Neuronal stem cell (in vitro differentiated cells): ENCODE measurements around the gene LGALS3.

Experiments
- DNase-seq: peaks from one replicate; pipeline ENCODE4 v3.0.0-alpha.2; 2013; ENCODE audit warnings: low spot score
- H2AFZ ChIP-seq: one replicate; pipeline ENCODE4 v1.6.1; 2013; ENCODE audit warnings: mild to moderate bottlenecking, low read length, inconsistent platforms
- H2AK5ac ChIP-seq: 2 replicates; pipeline ENCODE4 v1.6.1; 2013; ENCODE audit warnings: low read depth, mild to moderate bottlenecking, inconsistent platforms, low read length, moderate library complexity, mixed read lengths
- H2BK120ac ChIP-seq: 2 replicates; pipeline ENCODE4 v1.6.1; 2013; ENCODE audit warnings: low read depth, mild to moderate bottlenecking, inconsistent platforms, low read length, moderate library complexity, mixed read lengths
- H2BK12ac ChIP-seq: one replicate; pipeline ENCODE4 v1.6.1; 2013; ENCODE audit warnings: low read length, inconsistent platforms
- H2BK15ac ChIP-seq: 2 replicates; pipeline ENCODE4 v1.6.1; 2013; ENCODE audit warnings: mild to moderate bottlenecking, low read length, inconsistent platforms, mixed read lengths
- H2BK5ac ChIP-seq: one replicate; pipeline ENCODE4 v1.6.1; 2013; ENCODE audit warnings: inconsistent platforms, mild to moderate bottlenecking, low read length, moderate library complexity
- H3K14ac ChIP-seq: one replicate; pipeline ENCODE4 v1.6.1; 2013; ENCODE audit warnings: low read length, inconsistent platforms
- H3K18ac ChIP-seq: 2 replicates; pipeline ENCODE4 v1.6.1; 2013; ENCODE audit warnings: low read length, inconsistent platforms
- H3K23ac ChIP-seq: 2 replicates; pipeline ENCODE4 v1.6.1; 2013; ENCODE audit warnings: low read depth, mild to moderate bottlenecking, mixed read lengths, low read length, inconsistent platforms; ENCODE audit not compliant: poor library complexity
- H3K27ac ChIP-seq: replicated peaks from 3 replicates; pipeline ENCODE4 v1.5.1; 2013; ENCODE audit warnings: low read length, inconsistent platforms
- H3K27me3 ChIP-seq, 3 experiments: 2 replicates each; pipeline ENCODE4 v1.6.1; 2013; ENCODE audit warnings: low read length in 3 of 3, mild to moderate bottlenecking in 2 of 3, inconsistent platforms in 1 of 3, low read depth in 1 of 3, mixed read lengths in 1 of 3, moderate library complexity in 1 of 3; ENCODE audit not compliant: control insufficient read depth in 3 of 3, insufficient read depth in 3 of 3
- H3K36me3 ChIP-seq, 2 donors: replicated peaks in 1 of 2; 2 replicates each; pipeline ENCODE4 v1.6.1; 2013; ENCODE audit warnings: low read length in 2 of 2; ENCODE audit not compliant: control insufficient read depth in 2 of 2, insufficient read depth in 2 of 2
- H3K4ac ChIP-seq: 2 replicates; pipeline ENCODE4 v1.6.1; 2013; ENCODE audit warnings: inconsistent platforms, mild to moderate bottlenecking, low read length, moderate library complexity
- H3K4me1 ChIP-seq, 2 donors: 1 replicate in 1 of 2; 2 replicates in 1 of 2; pipeline ENCODE4 v1.6.1; 2013; ENCODE audit warnings: low read length in 2 of 2, low read depth in 1 of 2; ENCODE audit not compliant: control insufficient read depth in 2 of 2, insufficient read depth in 1 of 2
- H3K4me2 ChIP-seq: one replicate; pipeline ENCODE4 v1.6.1; 2013; ENCODE audit warnings: mild to moderate bottlenecking, low read length, inconsistent platforms; ENCODE audit not compliant: insufficient read depth, poor library complexity, severe bottlenecking
- H3K4me3 ChIP-seq, 2 donors: 2 replicates each; pipeline ENCODE4 v1.5.1; 2013; ENCODE audit warnings: low read length in 2 of 2, mild to moderate bottlenecking in 2 of 2, inconsistent platforms in 1 of 2, moderate library complexity in 1 of 2
- H3K79me1 ChIP-seq: one replicate; pipeline ENCODE4 v1.6.1; 2013; ENCODE audit warnings: low read depth, mild to moderate bottlenecking, inconsistent platforms, low read length, moderate library complexity
- H3K9ac ChIP-seq: one replicate; pipeline ENCODE4 v1.6.1; 2013; ENCODE audit warnings: mild to moderate bottlenecking, low read depth, low read length, inconsistent platforms; ENCODE audit not compliant: poor library complexity
- H3K9me3 ChIP-seq, 2 donors: replicated peaks in 1 of 2; 2 replicates each; pipeline versions ENCODE3 to v1.6.1; 2013; ENCODE audit warnings: low read length in 2 of 2, mild to moderate bottlenecking in 2 of 2, inconsistent platforms in 1 of 2, low read depth in 1 of 2, mixed read lengths in 1 of 2, moderate library complexity in 1 of 2; ENCODE audit not compliant: control insufficient read depth in 2 of 2, insufficient read depth in 1 of 2
- H4K8ac ChIP-seq: one replicate; pipeline ENCODE4 v1.6.1; 2013; ENCODE audit warnings: low read depth, mild to moderate bottlenecking, inconsistent platforms, low read length, moderate library complexity
- H4K91ac ChIP-seq: one replicate; pipeline ENCODE4 v1.6.1; 2013; ENCODE audit warnings: low read length, low read depth, mild to moderate bottlenecking, inconsistent platforms; ENCODE audit not compliant: poor library complexity
- WGBS, 2 donors: extraction: QIAGEN DNeasy Blood & Tissue Kit; methylation state at CpG; one replicate each; pipeline ENCODE4 v1.1.7; 2013; ENCODE audit warnings: missing lambda C conversion rate in 2 of 2, mixed read lengths in 1 of 2; ENCODE audit not compliant: insufficient read length in 2 of 2, insufficient replicate concordance in 1 of 2; ENCODE audit errors: extremely low coverage in 2 of 2; 5-methylcytosine and 5-hydroxymethylcytosine counted together

Gene LGALS3

DNA sequence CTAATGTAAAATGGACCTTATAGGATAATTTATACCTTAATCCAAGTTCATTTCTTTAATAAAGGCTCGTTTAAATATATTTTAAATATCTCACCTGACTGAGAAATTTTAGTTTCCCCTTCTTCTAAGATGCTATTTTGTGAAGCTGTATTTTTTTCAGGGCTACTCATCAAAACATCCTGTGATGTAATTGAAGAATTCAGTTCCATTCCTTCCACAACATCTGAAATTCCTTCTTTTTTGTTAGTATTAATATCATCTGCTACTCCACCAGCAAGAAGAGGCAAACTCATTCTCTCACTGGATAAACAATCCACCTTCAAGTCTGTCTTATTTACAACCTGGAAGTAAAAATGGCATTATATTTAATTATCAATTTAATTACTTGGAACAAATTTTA lies 22.5 kb downstream of the LGALS3 start:
- no peak overlapping the region for H3K14ac ChIP-seq
- no peak overlapping the region for H3K4me3 ChIP-seq
- no peak overlapping the region for H4K91ac ChIP-seq
- no peak for DNase-seq
- H2BK120ac ChIP-seq, result no peak overlapping the region
- H2BK5ac ChIP-seq, result no peak overlapping the region
- H2BK12ac ChIP-seq, result no peak overlapping the region
- no peak overlapping the region for H2BK15ac ChIP-seq
- no peak overlapping the region for H4K8ac ChIP-seq
- H2AFZ ChIP-seq, result no peak overlapping the region
- no peak overlapping the region for H3K18ac ChIP-seq
- WGBS, 2 donors, result no CpG with 5 or more reads among the region's 1 CpG
- H3K79me1 ChIP-seq, result no peaks in the 10 kb centered on the region
- H3K36me3 ChIP-seq, result peaks cover 21 to 95% of the 10 kb centered on the region in 2 donors
- no peak overlapping the region for H3K4ac ChIP-seq
- H3K9ac ChIP-seq, result no peak overlapping the region
- no peak overlapping the region for H3K27ac ChIP-seq
- no peak overlapping the region for H3K4me2 ChIP-seq
- no peak overlapping the region for H3K23ac ChIP-seq
- H2AK5ac ChIP-seq, result no peak overlapping the region
- H3K4me1 ChIP-seq, result no peaks in the 10 kb centered on the region
- H3K27me3 ChIP-seq, result no peaks in the 10 kb centered on the region
- H3K9me3 ChIP-seq, result no peaks in the 10 kb centered on the region

DNA sequence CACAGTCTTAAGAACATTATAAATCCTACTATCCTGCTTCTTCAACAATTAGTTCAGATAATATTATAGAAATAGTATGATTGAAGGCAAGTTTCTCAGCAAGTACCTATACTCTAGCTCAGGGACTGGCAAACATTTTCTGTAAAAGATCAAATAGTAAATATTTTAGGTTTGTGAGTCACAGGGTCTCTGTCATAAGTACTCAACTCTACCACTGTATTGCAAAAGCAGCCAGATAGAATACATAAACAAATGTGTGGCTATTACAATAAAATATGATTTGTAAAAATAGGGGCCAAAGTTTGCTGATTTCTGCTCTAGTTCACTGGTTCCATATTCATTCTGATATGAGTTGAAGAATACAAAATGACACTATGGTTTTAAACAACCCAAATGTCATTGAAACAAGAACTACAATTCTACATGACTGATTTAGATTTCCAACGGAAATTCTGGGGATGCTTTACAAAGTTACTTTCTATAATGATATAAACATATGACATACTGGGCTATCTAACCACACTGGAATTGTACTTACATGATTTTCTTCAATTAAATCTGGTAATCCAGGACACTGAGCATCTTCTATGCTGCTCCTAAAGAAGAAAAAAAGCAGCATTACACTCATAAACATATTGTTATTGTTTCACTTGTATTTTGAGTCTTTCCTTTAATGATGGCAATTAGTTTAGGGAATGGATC lies 23.2 kb downstream of the LGALS3 start:
- H3K4me2 ChIP-seq, result no peak overlapping the region
- no peak overlapping the region for H3K18ac ChIP-seq
- no peak overlapping the region for H2BK120ac ChIP-seq
- H3K23ac ChIP-seq, result no peak overlapping the region
- peaks cover 18 to 95% of the 10 kb centered on the region in 2 donors for H3K36me3 ChIP-seq
- no peak overlapping the region for H2BK15ac ChIP-seq
- H3K4me1 ChIP-seq, result no peaks in the 10 kb centered on the region
- no peak overlapping the region for H3K9ac ChIP-seq
- H3K27ac ChIP-seq, result no peak overlapping the region
- DNase-seq, result no peak
- no peak overlapping the region for H2BK12ac ChIP-seq
- H2AK5ac ChIP-seq, result no peak overlapping the region
- no peak overlapping the region for H2AFZ ChIP-seq
- H3K4ac ChIP-seq, result no peak overlapping the region
- H3K27me3 ChIP-seq, result no peaks in the 10 kb centered on the region
- no peak overlapping the region for H3K14ac ChIP-seq
- no peak overlapping the region for H4K91ac ChIP-seq
- no peak overlapping the region for H3K4me3 ChIP-seq
- H3K9me3 ChIP-seq, result no peaks in the 10 kb centered on the region
- H3K79me1 ChIP-seq, result no peaks in the 10 kb centered on the region
- WGBS, 2 donors, result no CpG with 5 or more reads among the region's 1 CpG
- no peak overlapping the region for H4K8ac ChIP-seq
- no peak overlapping the region for H2BK5ac ChIP-seq

DNA sequence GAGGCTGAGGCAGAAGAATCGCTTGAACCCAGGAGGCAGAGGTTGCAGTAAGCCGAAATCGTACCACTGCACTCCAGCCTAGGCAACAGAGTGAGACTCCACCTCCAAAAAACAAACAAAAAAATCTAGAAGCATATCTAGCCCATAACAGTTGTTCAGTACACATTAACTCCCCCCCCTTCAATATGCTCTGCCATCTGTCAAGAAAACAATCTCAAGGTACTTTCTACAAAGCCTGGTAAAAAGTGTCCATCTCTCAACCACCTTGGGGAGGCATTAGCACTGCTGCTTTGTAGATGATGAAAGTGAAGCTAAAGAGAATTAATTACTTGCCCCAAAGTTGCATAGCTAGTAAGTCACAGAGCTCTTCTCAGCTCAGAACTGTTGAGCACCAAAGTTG lies 24.9 kb downstream of the LGALS3 start:
- H3K18ac ChIP-seq, result no peak overlapping the region
- no peak overlapping the region for H3K23ac ChIP-seq
- peaks cover 22 to 95% of the 10 kb centered on the region in 2 donors for H3K36me3 ChIP-seq
- H2BK15ac ChIP-seq, result no peak overlapping the region
- no peak for DNase-seq
- H2BK120ac ChIP-seq, result no peak overlapping the region
- H3K4ac ChIP-seq, result no peak overlapping the region
- H4K8ac ChIP-seq, result no peak overlapping the region
- no peak overlapping the region for H2AFZ ChIP-seq
- no peaks in the 10 kb centered on the region for H3K27me3 ChIP-seq
- H3K14ac ChIP-seq, result no peak overlapping the region
- H2BK12ac ChIP-seq, result no peak overlapping the region
- no peaks in the 10 kb centered on the region for H3K9me3 ChIP-seq
- WGBS, 2 donors, result no CpG with 5 or more reads among the region's 3 CpGs
- H3K4me1 ChIP-seq, result no peaks in the 10 kb centered on the region
- H3K27ac ChIP-seq, result no peak overlapping the region
- H2AK5ac ChIP-seq, result no peak overlapping the region
- no peak overlapping the region for H2BK5ac ChIP-seq
- no peak overlapping the region for H3K9ac ChIP-seq
- no peak overlapping the region for H4K91ac ChIP-seq
- H3K4me2 ChIP-seq, result no peak overlapping the region
- H3K4me3 ChIP-seq, result no peak overlapping the region
- no peaks in the 10 kb centered on the region for H3K79me1 ChIP-seq

DNA sequence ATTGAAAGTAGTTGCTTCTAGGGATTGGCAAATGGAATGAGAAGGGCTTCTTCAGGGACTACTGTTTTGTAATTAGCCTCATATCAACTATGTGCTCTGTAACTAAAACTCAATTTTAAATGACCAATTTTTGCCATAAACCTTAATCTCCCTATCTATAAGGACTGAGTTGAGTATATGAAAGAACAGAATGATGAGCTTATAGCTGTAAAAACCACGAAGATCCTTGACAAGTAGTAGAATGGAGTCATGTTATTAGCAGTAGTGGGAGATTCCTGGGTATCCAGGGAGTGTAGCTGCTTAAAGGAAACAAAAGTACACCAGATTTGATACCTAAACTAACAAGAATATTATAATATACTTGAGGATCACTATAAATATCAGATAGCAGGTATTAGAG lies 28.0 kb downstream of the LGALS3 start:
- Histone ChIP-seq H2BK12ac (no peak overlapping the region), H4K91ac (no peak overlapping the region), H2BK15ac (no peak overlapping the region), H2BK120ac (no peak overlapping the region), H3K14ac (no peak overlapping the region), H3K4ac (no peak overlapping the region), H2AFZ (no peak overlapping the region), H3K27me3 (no peaks in the 10 kb centered on the region), H3K4me1 (no peaks in the 10 kb centered on the region), H3K18ac (no peak overlapping the region), H3K9me3 (no peaks in the 10 kb centered on the region), H4K8ac (no peak overlapping the region), H2AK5ac (no peak overlapping the region), H2BK5ac (no peak overlapping the region), H3K27ac (no peak overlapping the region), H3K23ac (no peak overlapping the region), H3K9ac (no peak overlapping the region), H3K36me3 (peaks cover 21 to 96% of the 10 kb centered on the region in 2 donors), H3K4me3 (no peak overlapping the region), H3K79me1 (no peaks in the 10 kb centered on the region), H3K4me2 (no peak overlapping the region)
- DNase-seq, result no peak
- no CpG with 5 or more reads among the region's 1 CpG for WGBS, 2 donors
